ENCODE results near the gene NFE2L2.
"Not testable (repeated sequence)": the region's sequence is repeated elsewhere in the genome, so short reads cannot be mapped to it uniquely, and the experiment has no call there.

NFE2L2 gene

GRCh38 chr2:177231270-177231669, 33.3 kb downstream of the NFE2L2 start:
- DNase-seq: no peak

GRCh38 chr2:177229442-177230242, 34.9 kb downstream of the NFE2L2 start:
- no peak for DNase-seq

GRCh38 chr2:177225965-177226360, 38.6 kb downstream of the NFE2L2 start:
- no peak for DNase-seq

- DNase-seq: not testable (repeated sequence)
Observed at GRCh38 chr2:177223436-177223835, 41.1 kb downstream of the NFE2L2 start.

GRCh38 chr2:177221970-177222369, 42.6 kb downstream of the NFE2L2 start:
- no peak for DNase-seq

GRCh38 chr2:177221534-177221933, 43.0 kb downstream of the NFE2L2 start:
- no peak for DNase-seq

GRCh38 chr2:177219787-177220186, 44.7 kb downstream of the NFE2L2 start:
- not testable (repeated sequence) for DNase-seq

GRCh38 chr2:177217247-177217843, 47.2 kb downstream of the NFE2L2 start:
- DNase-seq: no peak

GRCh38 chr2:177212891-177213856, 51.4 kb downstream of the NFE2L2 start:
- DNase-seq: peak; percentile 86

GRCh38 chr2:177212106-177212890, 52.2 kb downstream of the NFE2L2 start, which contains the start of gene HNRNPA3:
Gene HNRNPA3, plus strand, starts transcription at chr2:177212794. Its CDS starts 6 bp downstream, at chr2:177212800.
- peak; percentile 96 for DNase-seq

- DNase-seq: no peak
Observed at GRCh38 chr2:177211576-177212105, 52.9 kb downstream of the NFE2L2 start.

- no peak for DNase-seq
Observed at GRCh38 chr2:177211169-177211568, 53.4 kb downstream of the NFE2L2 start.

- no peak for DNase-seq
Observed at GRCh38 chr2:177207101-177207500, 57.4 kb downstream of the NFE2L2 start.

- no peak for DNase-seq
Observed at GRCh38 chr2:177204417-177204816, 60.1 kb downstream of the NFE2L2 start.

- DNase-seq: peak; percentile 72
Observed at GRCh38 chr2:177201919-177202346, 62.6 kb downstream of the NFE2L2 start.

- DNase-seq: not testable (repeated sequence)
Observed at GRCh38 chr2:177200419-177200818, 64.1 kb downstream of the NFE2L2 start.

- DNase-seq: no peak
Observed at GRCh38 chr2:177195194-177195593, 69.3 kb downstream of the NFE2L2 start.

GRCh38 chr2:177193240-177193639, 71.3 kb downstream of the NFE2L2 start:
- DNase-seq: no peak

- DNase-seq: no peak
Observed at GRCh38 chr2:177192788-177193187, 71.7 kb downstream of the NFE2L2 start.

- DNase-seq: no peak
Observed at GRCh38 chr2:177190941-177191340, 73.6 kb downstream of the NFE2L2 start.

- no peak for DNase-seq
Observed at GRCh38 chr2:177188482-177189469, 75.8 kb downstream of the NFE2L2 start.
